SU-DHL-6 (cell line): ENCODE data around the gene PECR.

Source experiments
- H2AFZ ChIP-seq: fragments of 200-600 bp; sonication (generic); 2 replicates; pipeline ENCODE4 v1.6.1; 2014; ENCODE audit warnings: low read depth, mild to moderate bottlenecking, moderate library complexity, mixed read lengths, antibody characterized with exemption, low read length; ENCODE audit not compliant: severe bottlenecking
- H3F3A ChIP-seq: fragments of 200-600 bp; shearing (Covaris generic); 2 replicates; pipeline ENCODE4 v1.6.0; 2016; ENCODE audit warnings: antibody characterized with exemption, mild to moderate bottlenecking; ENCODE audit not compliant: insufficient read depth
- H3K27ac ChIP-seq: fragments of 200-600 bp; sonication (generic); 2 replicates; pipeline ENCODE4 v1.5.1; 2016; ENCODE audit warnings: low read depth, mild to moderate bottlenecking, low read length, moderate library complexity, mixed read lengths
- H3K27me3 ChIP-seq: fragments of 200-600 bp; sonication (generic), shearing (Covaris generic); 2 replicates; pipeline ENCODE4 v1.6.0; 2014; ENCODE audit warnings: mild to moderate bottlenecking, low read length
- H3K36me3 ChIP-seq: fragments of 200-600 bp; sonication (generic); 2 replicates; pipeline ENCODE4 v1.6.1; 2014; ENCODE audit warnings: mild to moderate bottlenecking, low read length, mixed read lengths
- H3K4me2 ChIP-seq: fragments of 300-600, 200-600 bp; shearing (Covaris generic), sonication (generic); 2 replicates; pipeline ENCODE4 v1.6.0; 2014; ENCODE audit warnings: low read length, low read depth, mild to moderate bottlenecking; ENCODE audit not compliant: poor library complexity, severe bottlenecking
- H3K4me3 ChIP-seq: fragments of 200-600 bp; sonication (generic); 2 replicates; pipeline ENCODE4 v1.5.1; 2014; ENCODE audit warnings: antibody characterized with exemption, low read length, mild to moderate bottlenecking, mixed read lengths; ENCODE audit not compliant: insufficient read depth, poor library complexity, severe bottlenecking
- H3K79me2 ChIP-seq: fragments of 200-600 bp; sonication (generic); 2 replicates; pipeline ENCODE4 v1.6.1; 2014; ENCODE audit warnings: mild to moderate bottlenecking, low read length, moderate library complexity; ENCODE audit not compliant: insufficient read depth
- H3K9ac ChIP-seq: fragments of 200-600 bp; sonication (generic); 2 replicates; pipeline ENCODE4 v1.7.0; 2014; ENCODE audit warnings: mild to moderate bottlenecking, low read length
- H3K9me2 ChIP-seq: fragments of 200-600 bp; sonication (generic); replicated peaks from 2 replicates; pipeline ENCODE4 v1.6.1; 2014; ENCODE audit warnings: low read length; ENCODE audit not compliant: insufficient read depth
- H3K9me3 ChIP-seq: fragments of 200-600 bp; sonication (generic); 2 replicates; pipeline ENCODE4 v1.6.1; 2014; ENCODE audit warnings: low read length, mixed read lengths; ENCODE audit not compliant: insufficient read depth
- H4K20me1 ChIP-seq: fragments of 200-600 bp; sonication (generic); 2 replicates; pipeline ENCODE4 v1.6.1; 2014; ENCODE audit warnings: low read depth, mild to moderate bottlenecking, antibody characterized with exemption, low read length, moderate library complexity, mixed read lengths
- CTCF ChIP-seq: fragments of 200-600 bp; sonication (generic); IDR thresholded peaks from one replicate; pipeline ENCODE4 v1.5.1; 2017; ENCODE audit warnings: antibody characterized with exemption, mild to moderate bottlenecking, low read length, moderate library complexity; ENCODE audit not compliant: insufficient read depth, poor library complexity, severe bottlenecking
- EZH2phosphoT487 ChIP-seq: fragments of 200-600 bp; sonication (generic), shearing (Covaris generic); conservative IDR thresholded peaks from 2 replicates; pipeline ENCODE4 v1.6.1; 2018; ENCODE audit warnings: mild to moderate bottlenecking, antibody characterized with exemption, low read length, moderate library complexity, mixed read lengths

Gene PECR

GRCh38 chr2:216098421-216099334 is 17.1 kb upstream of the PECR start:
- H3K9ac ChIP-seq = no peak overlapping the region
- no peak overlapping the region for H3K27ac ChIP-seq
- TF ChIP-seq CTCF (no peak), EZH2phosphoT487 (no peak)
- H3K79me2 ChIP-seq = no peaks in the 10 kb centered on the region
- no peaks in the 10 kb centered on the region for H3K27me3 ChIP-seq
- H3K9me2 ChIP-seq = no peaks in the 10 kb centered on the region
- H3K4me2 ChIP-seq = no peak overlapping the region
- no peaks in the 10 kb centered on the region for H3F3A ChIP-seq
- H3K9me3 ChIP-seq = no peaks in the 10 kb centered on the region
- no peak overlapping the region for H3K4me3 ChIP-seq
- no peaks in the 10 kb centered on the region for H3K36me3 ChIP-seq
- no peaks in the 10 kb centered on the region for H4K20me1 ChIP-seq
- no peak overlapping the region for H2AFZ ChIP-seq

- no peaks in the 10 kb centered on the region for H3K36me3 ChIP-seq
- no peaks in the 10 kb centered on the region for H3K27me3 ChIP-seq
- H3K27ac ChIP-seq = no peak overlapping the region
- H3K9ac ChIP-seq = no peak overlapping the region
- H3K4me3 ChIP-seq = no peak overlapping the region
- no peak overlapping the region for H3K4me2 ChIP-seq
- H2AFZ ChIP-seq = no peak overlapping the region
- no peaks in the 10 kb centered on the region for H3K9me2 ChIP-seq
- no peaks in the 10 kb centered on the region for H4K20me1 ChIP-seq
- no peaks in the 10 kb centered on the region for H3K79me2 ChIP-seq
- TF ChIP-seq CTCF (no peak), EZH2phosphoT487 (no peak)
- no peaks in the 10 kb centered on the region for H3K9me3 ChIP-seq
- H3F3A ChIP-seq = no peaks in the 10 kb centered on the region
Observed at GRCh38 chr2:216094701-216095100, 13.1 kb upstream of the PECR start.

- H3K27ac ChIP-seq = no peak overlapping the region
- H3K79me2 ChIP-seq = no peaks in the 10 kb centered on the region
- H3K4me3 ChIP-seq = no peak overlapping the region
- no peak overlapping the region for H3K9ac ChIP-seq
- H2AFZ ChIP-seq = no peak overlapping the region
- H3K9me3 ChIP-seq = no peaks in the 10 kb centered on the region
- H4K20me1 ChIP-seq = no peaks in the 10 kb centered on the region
- H3F3A ChIP-seq = no peaks in the 10 kb centered on the region
- no peak for TF ChIP-seq CTCF
- TF ChIP-seq EZH2phosphoT487 = no peak
- H3K9me2 ChIP-seq = no peaks in the 10 kb centered on the region
- H3K4me2 ChIP-seq = no peak overlapping the region
- no peaks in the 10 kb centered on the region for H3K36me3 ChIP-seq
- no peaks in the 10 kb centered on the region for H3K27me3 ChIP-seq
Observed at GRCh38 chr2:216092646-216093045, 11.0 kb upstream of the PECR start.
